H1 (cell line): ENCODE data around the gene SLC22A23. TPM values are rescaled to one million over a fixed set of nuclear protein-coding genes. Genes with fewer than 3 reads are reported as not detected.

Experiments
- ATF2 ChIP-seq: IDR thresholded peaks from 2 replicates; pipeline ENCODE4 v1.6.1; 2012; ENCODE audit warnings: low read length, inconsistent platforms
- BACH1 ChIP-seq: IDR thresholded peaks from 2 replicates; pipeline ENCODE4 v1.6.1; 2012; ENCODE audit warnings: low read length, improper control_type of control experiment
- BRCA1 ChIP-seq: IDR thresholded peaks from 2 replicates; pipeline ENCODE4 v1.6.1; 2012; ENCODE audit warnings: low read depth, low read length, improper control_type of control experiment
- CBX8 ChIP-seq: fragments of 300-800, 300-1000 bp; sonication (generic); IDR thresholded peaks from 2 replicates; pipeline ENCODE4 v1.7.1; 2016; ENCODE audit warnings: low read depth, low read length, borderline replicate concordance
- CHD1 ChIP-seq: IDR thresholded peaks from 2 replicates; pipeline ENCODE4 v1.6.1; 2012; ENCODE audit warnings: low read depth, low read length, improper control_type of control experiment
- CREB1 ChIP-seq: IDR thresholded peaks from 2 replicates; pipeline ENCODE4 v1.6.1; 2012; ENCODE audit warnings: inconsistent platforms
- NANOG ChIP-seq: IDR thresholded peaks from 2 replicates; pipeline ENCODE4 v1.6.1; 2011; ENCODE audit warnings: low read length, low read depth, mild to moderate bottlenecking, inconsistent platforms; ENCODE audit not compliant: insufficient read depth, poor library complexity, severe bottlenecking
- PHF8 ChIP-seq: fragments of 200-600 bp; sonication (generic); conservative IDR thresholded peaks from 2 replicates; pipeline ENCODE4 v1.7.1; 2012; ENCODE audit warnings: low read depth, mild to moderate bottlenecking, inconsistent platforms, low read length, moderate library complexity
- RAD21 ChIP-seq, 2 experiments: IDR thresholded peaks in 1 of 2; conservative IDR thresholded peaks in 1 of 2; 2 replicates each; pipeline ENCODE4 v1.6.1; 2011; ENCODE audit warnings: low read depth in 2 of 2, low read length in 2 of 2, improper control_type of control experiment in 1 of 2, inconsistent platforms in 1 of 2, mild to moderate bottlenecking in 1 of 2, moderate library complexity in 1 of 2
- RXRA ChIP-seq: IDR thresholded peaks from 2 replicates; pipeline ENCODE4 v1.6.1; 2011; ENCODE audit warnings: low read depth, mild to moderate bottlenecking, low read length, moderate library complexity; ENCODE audit not compliant: insufficient read depth
- SP4 ChIP-seq: IDR thresholded peaks from 2 replicates; pipeline ENCODE4 v1.6.1; 2012; ENCODE audit warnings: low read length, inconsistent platforms
- polyA plus RNA-seq, 7 experiments: library from polyadenylated mRNA; depleted of rRNA in 3 of 7; stranded (reverse) in 5 of 7; unstranded in 2 of 7; fragments of >200 nt in 5 of 7; fragments of 200-250 nt in 2 of 7; gene quantifications; 1 replicate in 5 of 7; 2 replicates in 1 of 7; 4 replicates in 1 of 7; pipeline versions ENCODE4 v1.2.1 to v1.2.3, GENCODE V29; 2011 to 2013; ENCODE audit warnings: missing spikeins in 2 of 7, mixed read lengths in 2 of 7
- total RNA-seq: library from RNA; stranded (reverse); fragmentation: NEBNext Ultra II Directional; extraction: Animal tissue kit (Norgen Biotek cat#: 25700); gene quantifications from 2 replicates; pipeline ENCODE4 v1.2.1, GENCODE V29; 2021

SLC22A23 gene
- total and polyA plus RNA-seq, 2 of the 8 experiments (the other 6 are each of a cell fraction or from before 2014, with no cell fraction given): 9.9 to 38.4 TPM

- no peak for TF ChIP-seq RXRA
- TF ChIP-seq CHD1: no peak
- TF ChIP-seq CREB1: peak; percentile 76
- TF ChIP-seq BACH1: no peak
- TF ChIP-seq CBX8: no peak
- TF ChIP-seq ATF2: peak; percentile 89
- peak; percentile 80 for TF ChIP-seq PHF8
- TF ChIP-seq SP4: no peak
- TF ChIP-seq RAD21 (IDR thresholded peaks at IDR 0.05 in 1 of 2, conservative IDR thresholded peaks at IDR 0.05 in 1 of 2; ENCODE audit: low read depth in 2 of 2, low read length in 2 of 2): no peak
- TF ChIP-seq NANOG: no peak
- no peak for TF ChIP-seq BRCA1
Observed at GRCh38 chr6:3227363-3228045, 229.3 kb downstream of the SLC22A23 start, which contains the start of gene TUBB2B (continued).
